DMS79 treated with DMSO at 0.1 percent for 48 hours (cell line): ENCODE measurements around the gene TMEM132C.

Experiments
- DNase-seq: peaks from one replicate; lab custom pipeline; 2025; lab: John Stamatoyannopoulos, UW

The TMEM132C gene

DNA sequence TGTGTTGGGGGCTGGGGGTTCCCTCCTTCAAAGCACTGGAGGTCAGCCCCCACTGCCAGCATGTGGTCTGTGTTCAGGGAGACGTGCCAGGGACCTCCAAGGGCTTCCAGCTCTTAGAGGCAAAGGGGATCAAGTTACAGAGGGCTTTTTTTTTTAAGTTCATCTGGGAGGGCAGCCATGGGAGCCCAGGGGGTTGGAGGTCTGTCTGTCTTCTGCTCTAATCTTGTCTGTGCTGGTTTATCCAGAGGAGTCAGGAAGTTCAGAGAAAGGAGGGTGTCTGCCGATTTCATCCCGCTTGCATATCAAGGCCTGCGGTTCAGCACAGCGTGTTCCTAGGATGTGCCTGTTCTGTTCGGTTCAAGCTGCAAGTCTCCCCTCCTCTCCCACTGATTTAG lies 72.2 kb downstream of the TMEM132C start:
- peak; percentile 74 for DNase-seq

DNA sequence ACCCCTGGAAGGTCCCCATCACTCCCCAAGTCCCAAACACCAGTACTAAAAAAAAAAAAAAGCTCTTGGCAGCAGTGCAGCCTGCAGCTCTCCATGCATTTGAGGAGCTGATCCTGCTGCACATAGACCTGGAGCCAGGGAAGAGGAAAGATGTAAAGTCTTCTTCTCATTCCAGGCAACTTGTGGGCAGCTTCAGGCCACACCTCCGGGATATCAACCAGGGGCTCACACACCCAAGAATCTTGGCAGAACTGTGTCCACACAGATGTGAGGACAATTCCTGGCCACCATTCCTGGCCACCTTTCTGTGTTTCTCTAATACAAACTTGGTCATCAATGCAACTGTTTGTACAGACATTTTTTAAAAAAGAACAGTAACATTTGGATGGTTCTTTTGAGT lies 72.7 kb downstream of the TMEM132C start:
- DNase-seq = no peak

- DNase-seq = no peak
Observed at GRCh38 chr12:128353301-128353700, 86.3 kb downstream of the TMEM132C start.

GRCh38 chr12:128356547-128356946 lies 89.6 kb downstream of the TMEM132C start:
- DNase-seq = no peak

- no peak for DNase-seq
Observed at GRCh38 chr12:128361400-128361995, 94.5 kb downstream of the TMEM132C start.

DNA sequence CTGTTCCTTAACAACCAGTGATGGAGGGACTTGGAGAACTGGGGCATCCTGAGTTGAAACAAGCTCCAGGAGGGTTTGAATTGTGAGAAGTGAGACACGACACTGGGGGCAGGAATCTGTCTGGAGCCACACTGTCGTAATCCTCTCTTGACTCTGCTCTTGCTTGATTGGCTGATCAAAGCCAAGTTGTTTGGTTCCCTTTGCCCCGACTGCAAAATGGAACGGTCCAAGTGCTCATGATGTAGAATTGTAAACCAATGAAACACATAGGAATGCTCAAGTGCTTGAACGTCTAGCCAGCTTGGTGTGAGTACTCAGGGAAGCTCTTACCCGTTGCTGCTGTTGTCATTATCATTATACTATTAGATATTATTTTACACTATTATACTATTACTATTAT lies 98.1 kb downstream of the TMEM132C start:
- peak; percentile 31 for DNase-seq

GRCh38 chr12:128365651-128366231 lies 98.8 kb downstream of the TMEM132C start:
- DNase-seq = peak; percentile 36

DNA sequence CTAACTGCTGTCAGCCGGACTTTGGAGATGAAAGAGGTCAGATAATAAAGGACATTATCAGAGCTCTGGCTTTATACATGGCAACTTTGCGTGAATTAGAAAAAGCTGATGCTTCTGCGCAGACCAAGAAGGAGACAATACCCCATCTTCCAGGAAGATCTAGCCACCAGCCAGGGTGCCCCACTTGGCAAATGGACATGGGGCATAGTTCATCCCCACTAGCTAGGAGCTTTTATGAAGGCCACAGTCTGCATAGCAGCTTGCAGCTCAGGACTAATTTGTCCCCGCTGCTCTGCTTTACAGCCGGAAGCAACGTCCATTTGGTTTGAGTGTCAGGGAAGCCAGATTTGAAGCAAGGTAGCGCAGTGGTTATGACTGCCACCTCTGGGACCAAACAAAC lies 101.0 kb downstream of the TMEM132C start:
- DNase-seq = no peak

GRCh38 chr12:128381541-128381940 lies 114.6 kb downstream of the TMEM132C start:
- no peak for DNase-seq

DNA sequence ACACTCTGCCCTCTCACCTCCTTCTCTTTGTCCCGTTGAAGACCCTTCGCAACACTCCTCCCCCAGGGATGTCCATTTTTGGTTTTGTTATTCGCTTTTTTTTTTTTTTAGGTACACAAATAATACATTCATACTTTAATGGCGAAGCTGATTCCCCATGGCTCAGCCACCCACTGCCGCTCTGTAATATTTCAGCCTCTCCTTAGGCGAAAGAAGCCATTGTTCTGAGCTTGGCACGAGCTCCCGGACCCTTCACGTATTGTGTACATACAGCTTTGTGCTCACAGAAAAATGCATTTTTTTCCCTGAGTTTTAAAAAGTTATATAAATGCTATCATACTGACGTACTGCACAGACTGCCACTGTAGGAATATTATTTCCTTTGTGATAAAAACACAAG lies 115.0 kb downstream of the TMEM132C start:
- DNase-seq = no peak

DNA sequence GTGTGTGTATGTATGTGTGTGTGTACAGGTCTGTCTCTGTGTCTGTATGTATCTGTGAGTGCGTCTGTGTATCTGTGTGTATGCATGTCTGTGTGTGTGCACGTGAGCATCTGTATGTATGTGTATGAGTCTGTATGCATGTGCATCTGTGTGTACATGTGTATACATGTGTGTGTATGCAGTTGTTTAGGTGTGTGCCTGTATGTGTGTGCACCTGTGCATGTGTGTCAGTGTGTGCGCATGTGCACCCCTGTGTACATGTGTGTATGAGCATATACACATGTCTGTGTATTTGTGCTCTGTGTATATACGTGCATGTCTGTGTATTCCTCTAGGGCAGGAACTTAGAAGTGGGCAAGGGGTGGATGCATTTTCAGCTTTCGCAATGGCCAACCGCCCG lies 116.0 kb downstream of the TMEM132C start:
- no peak for DNase-seq

GRCh38 chr12:128383357-128383937 lies 116.5 kb downstream of the TMEM132C start:
- no peak for DNase-seq

- no peak for DNase-seq
Observed at GRCh38 chr12:128385736-128386135, 118.8 kb downstream of the TMEM132C start.

DNA sequence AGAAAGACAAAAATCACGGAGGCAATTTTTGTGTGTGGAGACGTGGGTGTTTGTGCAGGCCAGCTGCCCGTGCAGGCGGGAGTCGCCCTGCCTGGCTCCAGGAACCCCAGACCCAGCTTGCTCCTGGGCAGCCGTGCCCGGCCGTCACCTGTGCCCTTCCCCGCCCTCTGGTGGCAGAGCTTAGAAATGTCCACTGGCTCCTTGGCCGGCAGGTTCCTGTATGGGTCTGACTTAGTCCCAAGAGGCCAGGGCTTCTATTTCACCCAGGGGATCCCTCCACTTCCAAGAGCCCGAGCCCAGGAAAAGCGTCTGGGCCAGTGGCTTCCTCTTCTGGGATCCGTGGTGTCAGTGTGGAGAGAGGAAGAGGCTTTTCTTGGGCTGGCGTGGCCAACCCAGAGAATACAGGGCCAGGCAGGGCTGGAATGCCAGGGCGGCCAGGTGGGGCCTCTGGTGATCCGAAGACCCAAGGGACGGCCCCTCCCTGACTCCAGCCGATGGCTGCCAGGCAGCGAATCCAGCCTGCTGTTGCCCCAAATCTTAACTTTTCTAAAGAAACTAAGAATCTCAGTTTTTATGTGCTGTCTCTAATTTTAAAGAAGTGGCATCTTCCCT lies 120.9 kb downstream of the TMEM132C start:
- DNase-seq = peak; percentile 43

DNA sequence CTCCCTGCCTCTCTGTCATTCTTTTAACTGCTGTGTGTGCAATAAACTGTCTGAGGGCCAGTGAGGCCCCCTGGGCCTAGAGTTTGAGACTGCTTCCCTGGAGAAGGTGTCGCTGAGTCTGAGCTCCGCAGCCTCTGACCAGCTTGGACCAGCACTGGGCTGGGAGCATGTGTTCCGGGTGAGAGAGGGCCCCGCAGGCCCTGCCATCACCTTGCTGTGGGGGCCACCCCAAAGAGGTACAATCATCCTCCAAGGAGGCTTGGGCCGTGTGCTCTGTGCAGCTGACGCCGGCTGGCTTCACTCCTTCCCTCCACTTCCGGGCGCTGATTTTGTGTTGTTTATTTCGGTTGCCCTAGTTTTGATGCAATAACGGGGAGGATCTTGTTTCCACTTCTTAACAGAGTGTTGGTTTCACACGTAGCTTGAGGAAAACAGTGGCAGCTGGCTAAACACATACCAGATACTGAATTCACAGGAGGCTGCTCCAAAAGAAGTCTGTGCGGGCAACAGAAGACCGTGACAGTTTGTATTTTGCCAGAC lies 121.6 kb downstream of the TMEM132C start:
- peak; percentile 71 for DNase-seq

- no peak for DNase-seq
Observed at GRCh38 chr12:128393346-128393745, 126.4 kb downstream of the TMEM132C start.

DNA sequence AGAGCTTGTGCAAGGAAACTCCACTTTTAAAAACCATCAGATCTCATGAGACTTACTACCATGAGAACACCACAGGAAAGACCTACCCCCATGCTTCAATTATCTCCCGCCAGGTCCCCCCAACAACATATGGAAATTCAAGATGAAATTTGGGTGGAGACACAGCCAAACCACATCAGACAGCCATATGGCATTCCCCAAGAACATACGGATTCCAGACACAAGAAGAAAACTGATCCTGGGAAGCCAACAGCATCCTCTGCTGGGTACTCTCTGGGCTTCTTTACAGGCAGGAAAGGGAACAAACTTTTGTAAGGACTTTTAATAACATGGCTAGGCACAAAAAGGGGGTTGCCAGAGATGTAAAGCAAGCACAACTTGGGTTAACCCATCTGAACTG lies 127.2 kb downstream of the TMEM132C start:
- DNase-seq = no peak

GRCh38 chr12:128399253-128399652 lies 132.3 kb downstream of the TMEM132C start:
- no peak for DNase-seq

DNA sequence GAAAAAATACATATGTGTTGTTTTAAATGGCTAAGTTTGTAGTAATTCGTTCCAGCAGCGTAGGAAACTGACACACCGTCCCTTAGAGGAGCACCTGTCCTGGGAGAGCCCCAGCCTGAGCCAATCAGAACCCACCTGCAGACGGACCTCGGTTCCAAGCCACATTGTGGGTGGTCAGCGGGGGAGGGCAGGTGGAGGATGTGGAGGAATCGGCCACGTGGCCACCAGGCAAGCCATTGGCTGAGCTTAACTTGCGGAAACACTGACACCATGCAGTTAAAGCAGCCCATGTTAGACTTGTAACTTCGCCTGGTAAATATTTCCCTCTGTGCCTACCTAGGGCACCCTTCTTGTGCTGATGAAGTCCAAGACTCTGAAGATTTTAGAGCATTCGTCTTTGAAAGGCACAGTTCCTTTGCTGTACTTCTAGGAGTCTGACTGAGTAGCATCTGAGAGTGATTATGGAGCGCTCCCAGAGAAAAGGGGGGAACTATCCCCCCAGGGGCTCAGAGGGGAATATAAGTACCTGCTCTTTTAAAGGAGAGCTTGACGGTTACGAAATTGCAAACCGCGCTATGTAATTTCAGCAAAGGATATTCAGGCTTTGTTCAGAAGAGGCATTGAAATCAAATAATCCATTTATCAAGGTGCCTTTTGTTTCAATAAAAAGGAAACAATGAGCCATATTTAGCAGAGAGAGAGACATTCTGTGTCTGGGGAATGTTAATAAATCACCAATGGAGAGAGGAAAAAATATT lies 135.7 kb downstream of the TMEM132C start:
- DNase-seq = no peak

GRCh38 chr12:128408669-128409068 lies 141.7 kb downstream of the TMEM132C start:
- DNase-seq = no peak

- no peak for DNase-seq
Observed at GRCh38 chr12:128415036-128415560, 148.1 kb downstream of the TMEM132C start.

GRCh38 chr12:128418944-128419343 lies 152.0 kb downstream of the TMEM132C start:
- DNase-seq = no peak
